Stimulated activated naive B cell treated with anti-CD40 and anti-IgM and Interleukin-4, amounts not matched to agents 10 μg/mL and 1 μg/mL and 100 μg/mL, for 72 hours (primary cell): ENCODE measurements around the gene SLC19A2.
A peak's percentile ranks its signal among the peaks of the same experiment; 100 is the strongest.

Source experiments
- ATAC-seq, 2 donors: fragments of 150-1000 bp; cut with Tn5 transposase; replicated peaks; 2 replicates each; pipeline ENCODE4 v1.10.0; 2021; ENCODE audit warnings: moderate library complexity in 1 of 2
- DNase-seq: peaks from one replicate; pipeline ENCODE4 v3.0.0; 2021
- H3K27ac Mint-ChIP-seq: one replicate; pipeline ENCODE4 v1.8.0; 2022; ENCODE audit warnings: mild to moderate bottlenecking, mixed read lengths
- H3K27me3 Mint-ChIP-seq, 2 donors: one replicate each; pipeline ENCODE4 v1.8.0; 2022; ENCODE audit warnings: mixed read lengths in 2 of 2
- H3K36me3 Mint-ChIP-seq, 2 donors: one replicate each; pipeline ENCODE4 v1.8.0; 2022; ENCODE audit warnings: mixed read lengths in 2 of 2, mild to moderate bottlenecking in 1 of 2
- H3K4me1 Mint-ChIP-seq, 2 donors: one replicate each; pipeline ENCODE4 v1.8.0; 2022; ENCODE audit warnings: mixed read lengths in 2 of 2, mild to moderate bottlenecking in 1 of 2
- H3K4me3 Mint-ChIP-seq, 2 donors: one replicate each; pipeline ENCODE4 v1.8.0; 2022; ENCODE audit warnings: mild to moderate bottlenecking in 2 of 2, mixed read lengths in 2 of 2, moderate library complexity in 1 of 2
- H3K9me3 Mint-ChIP-seq, 2 donors: one replicate each; pipeline ENCODE4 v1.8.0; 2022; ENCODE audit warnings: mixed read lengths in 2 of 2, mild to moderate bottlenecking in 1 of 2

Gene SLC19A2

DNA sequence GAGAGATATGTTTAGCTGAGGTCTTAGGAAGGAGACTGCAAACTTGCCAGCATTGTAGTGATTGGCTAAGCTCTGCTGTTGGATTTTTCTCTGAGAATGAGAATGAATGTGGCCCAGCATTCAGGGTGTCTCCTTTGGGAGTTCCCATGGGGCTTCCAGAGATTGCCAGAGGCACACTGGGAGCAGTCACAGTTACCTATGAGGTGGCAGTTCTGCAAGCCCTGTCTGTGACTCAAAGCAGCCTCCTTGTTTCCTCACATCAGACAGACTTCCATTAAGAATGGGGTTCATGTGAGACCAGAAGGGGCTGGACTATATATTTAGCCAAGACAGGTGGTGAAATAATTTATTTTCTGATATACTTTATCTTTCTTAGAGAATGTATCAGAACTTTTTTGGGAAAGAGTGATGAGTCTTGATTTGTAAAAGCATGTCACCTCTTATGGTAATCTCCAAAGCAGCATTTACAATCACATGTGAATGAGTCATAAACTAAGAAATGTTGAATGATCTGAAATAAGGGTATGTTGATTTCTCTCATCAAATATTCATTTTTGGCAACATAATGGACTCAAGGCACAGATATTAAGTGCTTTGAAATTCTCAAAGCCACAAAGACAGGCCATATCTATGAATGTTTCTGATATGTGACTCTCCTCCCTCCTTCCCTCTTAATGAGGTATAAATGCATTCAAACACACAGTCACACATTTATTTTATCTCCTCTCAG lies 9.5 kb upstream of the SLC19A2 start:
- DNase-seq: no peak
- H3K36me3 Mint-ChIP-seq: peaks cover 0 to 8% of the 10 kb centered on the region in 2 donors
- ATAC-seq: no peak
- no peaks in the 10 kb centered on the region for H3K4me1 Mint-ChIP-seq
- no peak overlapping the region for H3K4me3 Mint-ChIP-seq
- H3K9me3 Mint-ChIP-seq: peaks cover 9 to 10% of the 10 kb centered on the region in 2 donors
- H3K27ac Mint-ChIP-seq: no peak overlapping the region
- peaks cover 18 to 24% of the 10 kb centered on the region in 2 donors for H3K27me3 Mint-ChIP-seq

DNA sequence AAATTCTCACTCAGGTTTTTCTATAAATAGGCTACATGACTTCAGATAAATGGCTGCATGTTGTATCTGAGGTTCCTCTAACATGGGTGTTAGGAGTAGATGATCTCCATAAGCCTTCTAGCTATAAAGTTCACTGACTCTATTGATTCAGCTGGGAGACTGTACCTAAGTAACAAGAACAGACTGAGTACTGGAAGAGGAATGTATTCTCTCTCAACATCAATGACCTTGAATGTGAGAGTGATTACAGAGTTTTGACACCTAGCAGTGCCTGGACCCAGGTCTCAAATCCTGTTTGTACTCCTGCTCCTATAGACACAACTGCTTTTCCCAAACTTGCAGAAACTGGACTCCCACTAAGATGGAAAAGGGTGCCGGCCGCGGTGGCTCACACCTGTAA lies 8.6 kb upstream of the SLC19A2 start:
- Mint-ChIP-seq H3K4me3 (no peak overlapping the region), H3K36me3 (peaks cover 0 to 8% of the 10 kb centered on the region in 2 donors), H3K27ac (no peak overlapping the region), H3K9me3 (peaks cover 9 to 10% of the 10 kb centered on the region in 2 donors), H3K27me3 (peaks cover 13 to 17% of the 10 kb centered on the region in 2 donors), H3K4me1 (peaks cover 0 to 1% of the 10 kb centered on the region in 2 donors)
- DNase-seq (no peak), ATAC-seq (no peak)

GRCh38 chr1:169493251-169493650 lies 7.5 kb upstream of the SLC19A2 start:
- Mint-ChIP-seq H3K4me3 (no peak overlapping the region), H3K27ac (no peak overlapping the region), H3K9me3 (peaks cover 3 to 5% of the 10 kb centered on the region in 2 donors), H3K4me1 (peaks cover 0 to 2% of the 10 kb centered on the region in 2 donors), H3K27me3 (peaks cover 7 to 11% of the 10 kb centered on the region in 2 donors), H3K36me3 (peaks cover 0 to 3% of the 10 kb centered on the region in 2 donors)
- ATAC-seq: no peak
- no peak for DNase-seq

DNA sequence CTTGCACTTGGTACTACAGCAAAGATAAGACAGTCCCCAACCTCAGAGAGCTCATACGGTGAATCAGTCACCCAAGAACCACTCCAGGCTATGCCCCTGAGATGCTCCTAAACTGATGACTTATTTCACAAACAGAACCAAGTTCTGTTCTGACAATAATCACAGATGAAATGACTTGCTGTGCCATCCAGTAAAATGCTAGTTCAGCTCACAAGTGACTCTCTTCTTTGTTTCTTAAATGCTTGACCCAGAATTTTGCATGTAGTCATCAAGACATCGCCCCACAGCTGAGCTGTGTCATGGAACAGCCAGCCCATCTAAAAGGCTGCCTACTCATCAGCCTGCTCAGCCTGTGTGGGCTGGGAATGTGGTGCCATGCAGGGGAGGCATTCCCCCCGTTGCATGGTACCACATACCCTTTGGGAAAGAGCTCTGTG lies 6.1 kb upstream of the SLC19A2 start:
- no peak overlapping the region for H3K4me3 Mint-ChIP-seq
- ATAC-seq (peak in 1 of 2 donors; percentile 39), DNase-seq (no peak)
- no peak overlapping the region for H3K27ac Mint-ChIP-seq
- no peaks in the 10 kb centered on the region for H3K36me3 Mint-ChIP-seq
- H3K4me1 Mint-ChIP-seq: peaks cover 2 to 11% of the 10 kb centered on the region in 2 donors
- no peaks in the 10 kb centered on the region for H3K9me3 Mint-ChIP-seq
- H3K27me3 Mint-ChIP-seq: peaks cover 5% of the 10 kb centered on the region in 2 donors

- Mint-ChIP-seq H3K4me1 (peaks cover 21 to 38% of the 10 kb centered on the region in 2 donors), H3K9me3 (no peaks in the 10 kb centered on the region), H3K4me3 (no peak overlapping the region), H3K27me3 (peaks cover 0 to 5% of the 10 kb centered on the region in 2 donors), H3K27ac (no peak overlapping the region), H3K36me3 (peaks cover 0 to 4% of the 10 kb centered on the region in 2 donors)
- ATAC-seq: no peak
- DNase-seq: no peak
Observed at GRCh38 chr1:169488157-169488556, 2.4 kb upstream of the SLC19A2 start.

GRCh38 chr1:169487561-169487960 lies 1.8 kb upstream of the SLC19A2 start:
- H3K9me3 Mint-ChIP-seq: no peaks in the 10 kb centered on the region
- H3K36me3 Mint-ChIP-seq: peaks cover 0 to 4% of the 10 kb centered on the region in 2 donors
- no peak overlapping the region for H3K4me3 Mint-ChIP-seq

GRCh38 chr1:169487133-169487532 lies 1.4 kb upstream of the SLC19A2 start:
- peaks cover 23 to 44% of the 10 kb centered on the region in 2 donors for H3K4me1 Mint-ChIP-seq
- H3K4me3 Mint-ChIP-seq: no peak overlapping the region
- DNase-seq (no peak), ATAC-seq (no peak)
- H3K36me3 Mint-ChIP-seq: peaks cover 0 to 4% of the 10 kb centered on the region in 2 donors
- peaks cover 0 to 5% of the 10 kb centered on the region in 2 donors for H3K27me3 Mint-ChIP-seq
- no peaks in the 10 kb centered on the region for H3K9me3 Mint-ChIP-seq
- H3K27ac Mint-ChIP-seq: no peak overlapping the region

More at GRCh38 chr1:169487561-169487960, 1.8 kb upstream of the SLC19A2 start:
- ATAC-seq: no peak
- DNase-seq: no peak
- Mint-ChIP-seq H3K27me3 (peaks cover 0 to 5% of the 10 kb centered on the region in 2 donors), H3K4me1 (peaks cover 23 to 42% of the 10 kb centered on the region in 2 donors), H3K27ac (no peak overlapping the region)

DNA sequence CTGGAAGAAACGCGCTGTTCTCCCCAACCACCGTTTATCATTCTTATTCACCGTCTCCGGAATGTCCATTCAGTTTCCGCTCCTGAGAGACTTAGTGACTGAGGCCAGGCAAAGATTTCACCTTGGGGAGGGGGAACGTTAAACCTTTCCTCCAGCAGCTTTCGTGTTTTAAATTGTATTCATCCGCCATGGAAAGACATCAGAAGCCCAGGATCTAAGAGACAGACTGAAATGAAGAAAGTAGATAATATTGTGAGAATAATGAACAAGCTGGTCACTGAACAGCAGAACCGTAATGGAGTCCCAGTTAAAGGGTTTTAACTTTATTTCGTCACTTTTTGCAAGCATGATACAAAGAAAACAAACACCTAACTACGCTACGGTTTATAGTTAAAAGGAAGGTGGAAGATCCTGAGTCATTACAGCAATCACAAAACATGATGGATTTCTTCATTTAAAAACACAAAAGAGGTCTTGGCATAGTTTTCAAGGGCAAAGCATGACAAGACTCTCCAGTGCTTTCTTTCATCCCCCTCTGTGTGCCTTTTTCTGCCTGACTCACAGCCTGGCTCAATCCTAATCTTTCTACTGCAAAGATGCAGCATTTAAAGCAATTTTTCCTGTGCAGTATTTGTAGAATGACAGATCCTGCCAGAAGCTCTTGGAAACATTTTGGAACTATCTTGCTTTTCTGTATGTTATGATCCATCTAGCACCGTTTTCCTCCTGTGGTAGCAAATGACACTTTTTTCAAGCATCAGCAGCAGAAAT lies 722 bp upstream of the SLC19A2 start:
- Mint-ChIP-seq H3K27me3 (peaks cover 0 to 5% of the 10 kb centered on the region in 2 donors), H3K27ac (peak overlapping the region; percentile 94), H3K4me3 (peak overlapping the region; percentile 86 to 91), H3K36me3 (peaks cover 0 to 4% of the 10 kb centered on the region in 2 donors), H3K9me3 (no peaks in the 10 kb centered on the region), H3K4me1 (peaks cover 23 to 44% of the 10 kb centered on the region in 2 donors)
- ATAC-seq: no peak
- no peak for DNase-seq

GRCh38 chr1:169484683-169485430 lies 887 bp downstream of the SLC19A2 start:
- DNase-seq (peak; percentile 24), ATAC-seq (peak; percentile 49 to 54)
- H3K36me3 Mint-ChIP-seq: peaks cover 0 to 9% of the 10 kb centered on the region in 2 donors

GRCh38 chr1:169484101-169484500 lies 1.6 kb downstream of the SLC19A2 start:
- peaks cover 0 to 5% of the 10 kb centered on the region in 2 donors for H3K27me3 Mint-ChIP-seq
- peaks cover 0 to 9% of the 10 kb centered on the region in 2 donors for H3K36me3 Mint-ChIP-seq
- ATAC-seq: no peak
- no peak for DNase-seq
- H3K9me3 Mint-ChIP-seq: no peaks in the 10 kb centered on the region
- no peak overlapping the region for H3K27ac Mint-ChIP-seq
- peaks cover 21 to 44% of the 10 kb centered on the region in 2 donors for H3K4me1 Mint-ChIP-seq
- peak overlapping the region in 1 of 2 donors; percentile 33 for H3K4me3 Mint-ChIP-seq

More at GRCh38 chr1:169484683-169485430, 887 bp downstream of the SLC19A2 start:
- peaks cover 0 to 5% of the 10 kb centered on the region in 2 donors for H3K27me3 Mint-ChIP-seq
- H3K27ac Mint-ChIP-seq: peak overlapping the region; percentile 94
- H3K4me3 Mint-ChIP-seq: peak overlapping the region; percentile 86 to 91
- peaks cover 23 to 44% of the 10 kb centered on the region in 2 donors for H3K4me1 Mint-ChIP-seq
- H3K9me3 Mint-ChIP-seq: no peaks in the 10 kb centered on the region

DNA sequence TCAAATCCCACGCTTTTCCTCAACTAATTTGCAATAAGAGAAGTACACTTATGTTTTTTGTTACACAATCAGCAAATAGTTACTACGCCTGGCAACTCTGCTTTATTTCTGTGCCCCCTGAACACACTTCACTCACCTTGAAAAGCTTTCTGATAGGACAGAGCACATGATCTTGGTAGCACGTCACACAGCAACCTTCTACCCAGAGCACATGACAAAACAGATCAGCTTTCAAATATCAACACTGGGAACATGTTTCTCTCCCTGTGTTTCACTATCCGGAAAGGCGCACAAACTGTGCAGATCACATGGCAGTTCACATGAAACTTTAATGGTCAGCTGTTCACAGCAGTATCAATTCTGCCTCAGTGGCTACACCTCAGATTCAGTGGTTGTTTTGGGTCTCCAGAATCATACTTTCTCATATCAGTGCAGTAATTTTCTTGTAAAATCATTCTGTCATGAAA lies 2.2 kb downstream of the SLC19A2 start:
- ATAC-seq (no peak), DNase-seq (no peak)
- Mint-ChIP-seq H3K27ac (no peak overlapping the region), H3K27me3 (peaks cover 0 to 5% of the 10 kb centered on the region in 2 donors), H3K9me3 (no peaks in the 10 kb centered on the region), H3K4me1 (peaks cover 21 to 44% of the 10 kb centered on the region in 2 donors), H3K4me3 (no peak overlapping the region), H3K36me3 (peaks cover 0 to 9% of the 10 kb centered on the region in 2 donors)

GRCh38 chr1:169479363-169480066 lies 6.2 kb downstream of the SLC19A2 start:
- Mint-ChIP-seq H3K36me3 (peaks cover 9 to 22% of the 10 kb centered on the region in 2 donors), H3K9me3 (no peaks in the 10 kb centered on the region), H3K4me3 (no peak overlapping the region), H3K27me3 (no peaks in the 10 kb centered on the region), H3K27ac (no peak overlapping the region), H3K4me1 (peaks cover 11 to 18% of the 10 kb centered on the region in 2 donors)
- no peak for DNase-seq
- no peak for ATAC-seq

GRCh38 chr1:169478094-169478672 lies 7.6 kb downstream of the SLC19A2 start:
- Mint-ChIP-seq H3K9me3 (no peaks in the 10 kb centered on the region), H3K4me3 (no peak overlapping the region), H3K36me3 (peaks cover 9 to 18% of the 10 kb centered on the region in 2 donors), H3K27ac (no peak overlapping the region), H3K27me3 (no peaks in the 10 kb centered on the region), H3K4me1 (peaks cover 2 to 6% of the 10 kb centered on the region in 2 donors)
- DNase-seq (no peak), ATAC-seq (no peak)
